HFF-Myc (cell line): Measurements from ENCODE around the gene BTBD19.

ENCODE experiments used
- DNase-seq: peaks from one replicate; pipeline ENCODE4 v3.0.0-alpha.2; 2011; ENCODE audit warnings: low read depth; ENCODE audit errors: extremely low read depth
- H3K4me3 ChIP-seq: replicated peaks from 2 replicates; pipeline ENCODE4 v1.5.1; 2011; ENCODE audit warnings: low read depth, mild to moderate bottlenecking, control low read depth, low read length
- CTCF ChIP-seq: IDR thresholded peaks from 2 replicates; pipeline ENCODE4 v1.5.1; 2012; ENCODE audit warnings: mild to moderate bottlenecking, low read depth, low read length, control low read depth; ENCODE audit errors: missing control alignments

The BTBD19 gene

GRCh38 chr1:44853201-44853600 lies 44.9 kb downstream of the BTBD19 start:
- no peak for DNase-seq
- no peak for TF ChIP-seq CTCF
- no peak overlapping the region for H3K4me3 ChIP-seq

GRCh38 chr1:44854970-44855369 lies 46.6 kb downstream of the BTBD19 start:
- no peak overlapping the region for H3K4me3 ChIP-seq
- no peak for TF ChIP-seq CTCF
- DNase-seq = no peak

DNA sequence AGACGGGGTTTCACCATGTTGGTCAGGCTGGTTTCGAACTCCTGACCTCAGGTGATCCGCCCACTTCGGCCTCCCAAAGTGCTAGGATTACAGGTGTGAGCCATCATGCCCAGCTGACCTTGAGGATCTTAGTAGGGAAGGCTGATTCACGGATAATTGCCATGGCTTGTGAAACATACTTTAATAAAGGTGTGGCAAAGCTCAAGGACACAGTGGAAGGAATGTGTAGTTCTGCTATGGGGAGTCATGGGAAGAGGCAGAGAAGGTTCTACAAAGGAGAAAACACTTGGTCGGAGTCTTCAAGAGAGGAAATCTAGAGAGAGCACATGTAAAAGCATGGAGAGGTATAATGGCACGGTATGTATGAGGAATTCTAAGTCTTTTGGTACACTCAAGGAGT lies 47.4 kb downstream of the BTBD19 start:
- no peak for TF ChIP-seq CTCF
- H3K4me3 ChIP-seq = no peak overlapping the region
- no peak for DNase-seq

DNA sequence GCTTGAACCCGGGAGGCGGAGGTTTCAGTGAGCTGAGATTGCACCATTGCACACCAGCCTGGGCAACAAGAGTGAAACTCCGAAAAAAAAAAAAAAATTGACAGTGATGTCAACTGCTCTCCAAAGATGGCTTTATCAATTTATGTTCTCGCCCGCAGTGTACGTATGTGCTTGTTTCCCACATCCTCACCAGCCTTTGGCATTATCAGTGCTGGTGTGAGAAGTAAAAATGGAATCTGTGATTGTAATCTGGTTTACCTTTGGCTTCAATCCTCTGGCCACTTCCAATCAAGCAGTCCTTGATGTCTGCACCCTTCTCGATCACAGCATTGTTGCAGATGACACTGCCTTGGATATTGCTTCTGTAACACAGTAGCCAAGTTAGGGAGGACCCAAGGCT lies 49.1 kb downstream of the BTBD19 start:
- TF ChIP-seq CTCF = no peak
- no peak overlapping the region for H3K4me3 ChIP-seq
- DNase-seq = no peak

DNA sequence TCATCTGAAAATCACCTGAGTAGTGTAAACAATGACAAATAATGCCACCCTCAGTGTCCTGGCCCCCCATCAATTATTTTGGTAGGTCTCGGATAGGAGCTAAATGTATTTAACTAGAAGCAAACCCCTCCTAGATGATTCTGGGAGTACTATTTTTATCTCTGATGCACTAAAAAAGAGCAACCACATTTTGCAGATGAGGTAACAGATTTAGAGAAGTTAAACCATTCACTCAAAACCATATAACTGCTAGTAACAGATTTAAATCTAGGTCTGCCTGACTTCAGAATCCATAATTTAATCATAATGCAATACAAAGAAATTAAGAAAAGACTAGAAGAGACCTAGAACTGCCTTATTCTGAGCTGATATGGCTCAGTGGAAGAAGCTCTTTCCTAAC lies 52.0 kb downstream of the BTBD19 start:
- no peak for TF ChIP-seq CTCF
- no peak overlapping the region for H3K4me3 ChIP-seq
- DNase-seq = no peak

DNA sequence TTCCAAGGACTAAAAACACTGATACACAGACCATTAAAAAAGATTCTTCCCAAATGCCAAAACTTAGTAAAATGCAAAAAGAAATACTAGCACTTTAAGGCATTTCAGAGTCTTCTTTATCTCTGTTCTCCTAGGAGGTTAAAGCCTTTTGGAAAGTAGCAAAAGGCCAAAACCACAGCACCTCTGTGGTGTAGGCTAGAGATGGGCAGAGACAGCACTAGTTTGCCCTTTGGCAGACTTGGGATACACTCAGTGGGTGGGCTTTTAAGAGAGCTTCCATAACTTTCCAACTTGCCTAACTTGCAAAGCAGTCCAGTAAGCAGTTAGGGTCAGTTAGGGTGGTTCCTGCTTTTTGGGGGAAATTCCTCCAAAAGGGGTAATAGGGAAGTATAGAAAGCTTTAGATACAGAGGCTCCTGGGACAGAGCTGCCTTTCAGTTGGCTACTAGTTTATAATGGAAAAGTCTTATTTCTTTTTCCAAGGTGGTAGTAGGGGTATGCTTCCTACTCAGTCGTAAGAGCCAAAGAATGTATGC lies 52.6 kb downstream of the BTBD19 start:
- TF ChIP-seq CTCF = no peak
- DNase-seq = no peak

GRCh38 chr1:44862829-44863401 lies 54.6 kb downstream of the BTBD19 start:
- no peak overlapping the region for H3K4me3 ChIP-seq
- TF ChIP-seq CTCF = no peak
- no peak for DNase-seq

More for the DNA sequence above, 52.6 kb downstream of the BTBD19 start:
- H3K4me3 ChIP-seq = no peak overlapping the region
